MCF 10A (cell line): ENCODE measurements around the gene PRR15L. TPM values are rescaled to one million over a fixed set of nuclear protein-coding genes. Genes with fewer than 3 reads are reported as not detected.

ENCODE experiments used
- BruUV-seq: library from RNA; stranded (reverse); fragments of 400-500 nt; replicated peaks from 2 replicates; lab custom pipeline; 2021; lab: Mats Ljungman, UMichigan
- CTCF ChIA-PET: fragments of 300-600 bp; sonication (Branson Sonifier 250); formaldehyde crosslinking; extraction: SDS; loops from one replicate; lab custom pipeline; 2021; ENCODE audit warnings: antibody characterized with exemption, inconsistent platforms; lab: Yijun Ruan, JAX
- POLR2A ChIA-PET: fragments of 300-600, 350-650 bp; sonication (Branson Sonifier 250); formaldehyde crosslinking; extraction: SDS; loops from one replicate; lab custom pipeline; 2020; ENCODE audit warnings: antibody characterized with exemption, inconsistent platforms; lab: Yijun Ruan, JAX
- DNase-seq: peaks from one replicate; pipeline ENCODE4 v3.0.0-alpha.2; 2018; ENCODE audit not compliant: unreplicated experiment
- H3K27ac Mint-ChIP-seq: one replicate; pipeline ENCODE4 v1.8.0; 2022; ENCODE audit warnings: mild to moderate bottlenecking, low read depth, mixed read lengths; ENCODE audit not compliant: unreplicated experiment
- H3K27me3 Mint-ChIP-seq: one replicate; pipeline ENCODE4 v1.8.0; 2022; ENCODE audit warnings: mixed read lengths; ENCODE audit not compliant: insufficient read depth, unreplicated experiment
- H3K36me3 Mint-ChIP-seq: one replicate; pipeline ENCODE4 v1.8.0; 2022; ENCODE audit warnings: mild to moderate bottlenecking, moderate library complexity, mixed read lengths; ENCODE audit not compliant: insufficient read depth, unreplicated experiment
- H3K4me1 Mint-ChIP-seq: one replicate; pipeline ENCODE4 v1.8.0; 2022; ENCODE audit warnings: mixed read lengths; ENCODE audit not compliant: insufficient read depth, unreplicated experiment
- H3K4me3 Mint-ChIP-seq: one replicate; pipeline ENCODE4 v1.8.0; 2022; ENCODE audit warnings: mild to moderate bottlenecking, moderate library complexity, mixed read lengths; ENCODE audit not compliant: unreplicated experiment
- H3K9me3 Mint-ChIP-seq: one replicate; pipeline ENCODE4 v1.8.0; 2022; ENCODE audit warnings: mixed read lengths; ENCODE audit not compliant: unreplicated experiment
- intact Hi-C: fragments of 100-400 bp; cut with micrococcal nuclease; formaldehyde crosslinking; loops from 2 replicates; pipeline ENCODE4 v1.14.1; 2022
- total RNA-seq: library from RNA; stranded (reverse); gene quantifications from 2 replicates; pipeline ENCODE4 v1.2.3, GENCODE V29; 2022
- TF ChIP-seq, protein P1 (sequence below): fragments of 200-600 bp; IDR thresholded peaks from one replicate; pipeline ENCODE4 v1.8.0; 2022; ENCODE audit warnings: antibody characterized with exemption, mild to moderate bottlenecking; ENCODE audit not compliant: unreplicated experiment

The PRR15L gene
- total RNA-seq, 1 experiment from 2014 or later = not detected

DNA sequence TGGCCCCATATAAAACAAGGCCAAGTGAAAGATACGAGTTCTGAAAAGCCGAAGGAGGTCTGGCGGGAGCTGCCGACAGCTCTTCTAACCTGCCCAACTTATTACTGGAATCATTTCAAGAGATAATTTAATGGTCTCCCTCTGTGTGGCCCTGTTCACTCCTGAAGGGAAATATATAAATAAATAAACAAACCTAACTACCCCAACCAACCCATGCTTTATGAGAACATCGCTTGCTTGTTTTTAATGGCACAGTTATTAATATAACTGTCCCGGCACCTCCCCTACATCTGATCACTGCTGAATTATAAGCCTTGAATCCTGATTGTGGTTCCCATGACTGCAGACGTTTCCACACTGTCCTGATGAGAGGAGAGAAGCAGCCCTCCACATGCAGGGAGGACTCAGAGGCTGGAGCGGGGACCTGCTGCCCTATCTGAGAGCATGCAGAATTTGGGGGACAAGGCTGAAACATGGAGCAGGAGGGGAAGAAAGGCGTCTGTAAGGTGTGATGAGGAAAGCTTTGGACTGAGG is 35.4 kb upstream of the PRR15L start:
- H3K9me3 Mint-ChIP-seq = no peaks in the 10 kb centered on the region
- no peak for DNase-seq
- no TSS peak for BruUV-seq
- H3K36me3 Mint-ChIP-seq = no peaks in the 10 kb centered on the region
- H3K27me3 Mint-ChIP-seq = no peaks in the 10 kb centered on the region
- intact Hi-C loops = no loop called here
- ChIA-PET POLR2A (interaction anchor here (0.6 to 1.1 kb wide), 2 partner anchors 22 to 268 kb away, joined by 3 to 7 read pairs; partner anchors contain the start of gene CDK5RAP3), CTCF (interaction anchor here (0.8 to 1.9 kb wide), 4 partner anchors 14 to 44 kb away, joined by 3 to 9 read pairs (median 3); partner anchors contain the start of gene CDK5RAP3)
- H3K4me1 Mint-ChIP-seq = no peaks in the 10 kb centered on the region
- no peak overlapping the region for H3K27ac Mint-ChIP-seq
- TF ChIP-seq, protein P1, sequence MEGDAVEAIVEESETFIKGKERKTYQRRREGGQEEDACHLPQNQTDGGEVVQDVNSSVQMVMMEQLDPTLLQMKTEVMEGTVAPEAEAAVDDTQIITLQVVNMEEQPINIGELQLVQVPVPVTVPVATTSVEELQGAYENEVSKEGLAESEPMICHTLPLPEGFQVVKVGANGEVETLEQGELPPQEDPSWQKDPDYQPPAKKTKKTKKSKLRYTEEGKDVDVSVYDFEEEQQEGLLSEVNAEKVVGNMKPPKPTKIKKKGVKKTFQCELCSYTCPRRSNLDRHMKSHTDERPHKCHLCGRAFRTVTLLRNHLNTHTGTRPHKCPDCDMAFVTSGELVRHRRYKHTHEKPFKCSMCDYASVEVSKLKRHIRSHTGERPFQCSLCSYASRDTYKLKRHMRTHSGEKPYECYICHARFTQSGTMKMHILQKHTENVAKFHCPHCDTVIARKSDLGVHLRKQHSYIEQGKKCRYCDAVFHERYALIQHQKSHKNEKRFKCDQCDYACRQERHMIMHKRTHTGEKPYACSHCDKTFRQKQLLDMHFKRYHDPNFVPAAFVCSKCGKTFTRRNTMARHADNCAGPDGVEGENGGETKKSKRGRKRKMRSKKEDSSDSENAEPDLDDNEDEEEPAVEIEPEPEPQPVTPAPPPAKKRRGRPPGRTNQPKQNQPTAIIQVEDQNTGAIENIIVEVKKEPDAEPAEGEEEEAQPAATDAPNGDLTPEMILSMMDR = no peak
- no peak overlapping the region for H3K4me3 Mint-ChIP-seq

GRCh38 chr17:47992216-47992615 is 34.5 kb upstream of the PRR15L start:
- no TSS peak for BruUV-seq
- H3K27ac Mint-ChIP-seq = no peak overlapping the region
- intact Hi-C loops = no loop called here
- POLR2A ChIA-PET = interaction anchor here (0.7 kb wide), 1 partner anchor 9 kb away, joined by 3 read pairs; no protein-coding TSS in a partner anchor
- no peaks in the 10 kb centered on the region for H3K36me3 Mint-ChIP-seq
- no peaks in the 10 kb centered on the region for H3K4me1 Mint-ChIP-seq
- CTCF ChIA-PET = interaction anchor here (0.7 to 1.9 kb wide), 4 partner anchors 13 to 143 kb away, joined by 3 to 9 read pairs (median 3); no protein-coding TSS in a partner anchor
- no peaks in the 10 kb centered on the region for H3K27me3 Mint-ChIP-seq
- DNase-seq = no peak
- TF ChIP-seq, protein P1 = no peak
- H3K9me3 Mint-ChIP-seq = no peaks in the 10 kb centered on the region
- H3K4me3 Mint-ChIP-seq = no peak overlapping the region

DNA sequence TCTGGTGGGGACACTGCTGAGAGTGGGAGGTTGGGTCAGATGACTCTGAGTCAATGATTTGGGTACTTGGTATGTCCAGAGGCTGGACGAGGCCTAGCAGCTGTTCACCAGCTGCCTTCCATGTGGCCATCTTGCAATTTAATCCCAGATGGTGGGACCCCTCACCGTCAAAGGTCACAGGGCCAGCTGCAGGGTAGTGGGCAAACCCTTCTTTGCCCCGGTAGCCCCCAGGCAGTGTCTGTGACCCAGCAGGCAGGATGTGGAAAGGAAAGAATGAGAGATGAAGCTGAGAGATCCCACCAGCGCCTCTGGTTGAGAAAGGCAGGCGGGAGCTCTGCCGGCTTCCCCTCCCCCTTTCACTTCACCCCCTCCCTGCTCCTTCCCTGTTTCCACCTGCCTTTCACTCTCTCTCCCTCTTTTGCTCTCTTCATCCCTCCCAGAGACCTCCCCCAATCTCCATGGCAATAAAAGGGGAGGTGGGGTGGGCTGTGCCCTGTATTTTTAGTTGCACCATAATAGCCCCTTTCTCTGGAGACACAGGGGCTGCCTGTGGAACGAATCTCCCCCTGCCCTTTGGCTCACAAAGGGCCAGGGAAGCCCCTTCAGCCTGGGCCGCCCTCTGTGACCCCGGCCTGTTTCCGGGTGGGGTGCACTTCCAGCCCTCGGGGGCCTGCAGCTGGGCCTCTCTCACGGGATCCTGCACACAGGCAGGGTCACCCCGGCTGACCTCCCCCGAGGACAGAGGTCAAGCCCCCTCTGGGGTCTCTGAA is 33.5 kb upstream of the PRR15L start:
- no TSS peak for BruUV-seq
- Mint-ChIP-seq H3K4me3 (no peak overlapping the region), H3K9me3 (no peaks in the 10 kb centered on the region), H3K27me3 (no peaks in the 10 kb centered on the region), H3K4me1 (no peaks in the 10 kb centered on the region), H3K27ac (no peak overlapping the region), H3K36me3 (no peaks in the 10 kb centered on the region)
- DNase-seq = no peak
- TF ChIP-seq, protein P1 = no peak
- intact Hi-C loops = no loop called here
- ChIA-PET CTCF (interaction anchor here (0.7 to 3.3 kb wide), 2 partner anchors 13 to 144 kb away, joined by 3 to 12 read pairs; no protein-coding TSS in a partner anchor), POLR2A (interaction anchor here (0.6 kb wide), 1 partner anchor 33 kb away, joined by 3 read pairs; no protein-coding TSS in a partner anchor)

DNA sequence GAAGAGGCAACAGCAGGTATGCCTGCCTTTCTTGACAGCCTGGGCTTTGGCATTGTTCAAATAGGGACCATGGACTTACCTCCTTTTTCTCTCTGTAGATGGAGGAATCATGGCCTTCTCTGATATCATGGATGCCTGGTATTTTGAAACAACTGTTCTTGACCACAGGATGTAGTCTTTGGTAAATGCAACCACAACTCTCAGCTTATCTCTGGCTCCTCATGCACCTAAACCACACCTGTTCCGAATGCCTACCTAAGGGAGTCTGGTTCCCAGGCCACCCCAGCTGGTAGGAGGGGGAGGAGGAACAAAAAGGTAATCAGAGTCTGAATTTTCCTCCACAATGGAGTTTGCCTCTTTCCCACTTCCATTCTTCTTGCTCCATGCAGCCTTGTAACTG is 32.0 kb upstream of the PRR15L start:
- intact Hi-C loops = no loop called here
- BruUV-seq = no TSS peak
- Mint-ChIP-seq H3K27ac (no peak overlapping the region), H3K4me1 (no peaks in the 10 kb centered on the region), H3K36me3 (peaks cover 8% of the 10 kb centered on the region), H3K4me3 (no peak overlapping the region), H3K9me3 (no peaks in the 10 kb centered on the region), H3K27me3 (no peaks in the 10 kb centered on the region)
- TF ChIP-seq, protein P1 = no peak
- ChIA-PET CTCF (interaction anchor here (0.5 to 3.3 kb wide), 3 partner anchors 11 to 40 kb away, joined by 4 to 12 read pairs (median 7); no protein-coding TSS in a partner anchor), POLR2A (interaction anchor here (1.6 kb wide), 1 partner anchor 42 kb away, joined by 3 read pairs; no protein-coding TSS in a partner anchor)
- no peak for DNase-seq
